Measurements from ENCODE around the gene ASTN2. TPM values are rescaled to one million over a fixed set of nuclear protein-coding genes. Genes with fewer than 3 reads are reported as not detected.
A peak's percentile ranks its signal among the peaks of the same experiment; 100 is the strongest.

The ASTN2 gene
- total RNA-seq, 2 donors from 2014 or later: 2.2 to 5.1 TPM

DNA sequence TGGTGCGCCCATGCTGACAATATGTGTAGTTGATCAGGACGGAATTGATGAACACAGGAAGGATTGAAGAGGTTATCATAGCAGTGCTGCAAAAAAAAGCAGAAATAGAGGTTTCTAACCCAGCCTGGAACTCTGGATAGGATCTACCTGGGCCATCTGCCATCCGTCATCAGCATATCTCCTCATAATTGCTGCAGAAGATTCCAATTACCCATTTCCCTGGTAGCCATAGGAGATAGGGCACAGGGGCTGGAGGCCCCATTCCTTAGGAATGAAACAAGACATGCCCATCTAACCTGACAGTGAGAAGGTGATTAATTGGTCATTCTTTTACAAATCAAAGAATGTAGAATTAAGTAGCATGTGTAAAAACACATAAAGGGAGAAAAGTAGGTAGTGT is 788.1 kb downstream of the ASTN2 start:
- Mint-ChIP-seq H3K27ac (no peak overlapping the region), H3K4me3 (no peak overlapping the region), H3K27me3 (no peaks in the 10 kb centered on the region), H3K4me1 (ENCODE audit: low read depth in 2 of 2) (no peaks in the 10 kb centered on the region), H3K36me3 (no peaks in the 10 kb centered on the region), H3K9me3 (no peaks in the 10 kb centered on the region)
- ATAC-seq (no peak), DNase-seq (ENCODE audit: low spot score) (no peak)

DNA sequence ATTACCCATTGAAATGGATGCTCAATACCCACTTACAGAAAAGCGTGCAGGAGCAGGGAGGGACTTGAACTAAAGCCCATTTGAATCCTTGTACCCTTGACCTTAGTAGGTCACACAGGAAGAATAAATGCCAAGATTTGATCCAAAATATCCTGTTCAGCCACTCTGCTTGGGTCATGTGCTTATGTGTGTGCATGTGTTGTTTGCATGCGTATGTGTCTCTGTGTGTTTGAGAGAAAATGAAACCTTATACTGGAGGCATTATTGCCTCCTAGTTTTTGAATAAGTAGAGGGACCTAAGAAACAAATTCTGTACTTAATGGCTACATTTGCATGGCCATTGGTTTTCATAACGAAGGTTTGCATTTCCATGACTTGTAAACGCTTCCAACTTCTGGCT is 791.1 kb downstream of the ASTN2 start:
- no peak overlapping the region for H3K4me3 Mint-ChIP-seq
- no peaks in the 10 kb centered on the region for H3K36me3 Mint-ChIP-seq
- no peak for DNase-seq (ENCODE audit: low spot score)
- no peak for ATAC-seq
- H3K27me3 Mint-ChIP-seq: no peaks in the 10 kb centered on the region
- no peak overlapping the region for H3K27ac Mint-ChIP-seq
- no peaks in the 10 kb centered on the region for H3K4me1 Mint-ChIP-seq (ENCODE audit: low read depth in 2 of 2)
- H3K9me3 Mint-ChIP-seq: no peaks in the 10 kb centered on the region

DNA sequence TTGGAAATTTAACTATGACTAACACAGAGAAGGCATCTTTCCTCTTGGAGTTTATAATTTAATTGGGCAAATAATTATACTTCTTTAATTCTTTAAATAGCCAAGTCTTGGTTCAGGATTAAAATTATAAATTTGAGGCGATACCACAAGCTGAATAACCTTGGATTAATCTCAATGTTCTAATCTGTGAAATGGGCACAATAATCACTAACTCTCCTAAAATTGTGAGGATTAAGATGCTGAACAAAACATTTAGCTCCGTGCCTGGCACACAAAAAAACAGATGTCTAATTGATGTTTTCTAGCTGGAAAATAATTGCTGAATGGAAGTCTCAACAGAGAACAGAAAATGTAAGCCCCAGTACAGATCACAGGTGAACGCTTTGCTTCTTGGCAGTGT is 797.5 kb downstream of the ASTN2 start:
- Mint-ChIP-seq H3K27me3 (no peaks in the 10 kb centered on the region), H3K36me3 (peaks cover 21% of the 10 kb centered on the region), H3K4me1 (ENCODE audit: low read depth in 2 of 2) (no peaks in the 10 kb centered on the region), H3K9me3 (peaks cover 4% of the 10 kb centered on the region), H3K27ac (no peak overlapping the region), H3K4me3 (no peak overlapping the region)
- DNase-seq (ENCODE audit: low spot score) (no peak), ATAC-seq (no peak)

DNA sequence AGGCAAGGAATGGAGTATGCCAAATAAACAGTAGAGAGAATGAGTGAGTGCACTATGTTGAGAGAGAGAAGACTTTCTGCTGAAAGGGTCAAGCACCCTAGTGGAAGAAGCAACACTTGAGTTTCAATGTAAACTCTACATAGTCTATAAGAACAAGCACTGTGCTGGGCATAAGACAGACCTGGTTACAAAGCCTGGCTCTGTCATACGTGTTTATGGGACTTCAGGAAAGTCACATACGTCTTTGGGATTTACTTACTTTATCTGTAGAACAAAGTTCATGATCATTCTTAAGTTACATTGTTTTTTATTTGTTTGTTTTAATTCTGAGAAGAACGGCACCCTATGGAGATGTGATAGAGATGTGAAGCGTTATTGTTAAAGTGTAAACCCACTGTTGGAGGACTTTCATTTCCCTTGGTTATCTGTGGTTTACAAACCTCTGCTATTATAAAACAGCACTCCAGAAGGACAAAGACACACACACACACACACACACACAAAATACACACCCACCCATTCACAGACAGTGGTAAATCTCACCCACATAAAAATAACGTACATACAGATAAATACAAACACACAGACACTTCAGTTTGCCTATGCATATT is 798.4 kb downstream of the ASTN2 start:
- no peaks in the 10 kb centered on the region for H3K4me1 Mint-ChIP-seq (ENCODE audit: low read depth in 2 of 2)
- peaks cover 26% of the 10 kb centered on the region for H3K36me3 Mint-ChIP-seq
- ATAC-seq: no peak
- no peak for DNase-seq (ENCODE audit: low spot score)
- H3K9me3 Mint-ChIP-seq: peaks cover 6% of the 10 kb centered on the region
- no peak overlapping the region for H3K4me3 Mint-ChIP-seq
- H3K27me3 Mint-ChIP-seq: no peaks in the 10 kb centered on the region
- H3K27ac Mint-ChIP-seq: no peak overlapping the region

DNA sequence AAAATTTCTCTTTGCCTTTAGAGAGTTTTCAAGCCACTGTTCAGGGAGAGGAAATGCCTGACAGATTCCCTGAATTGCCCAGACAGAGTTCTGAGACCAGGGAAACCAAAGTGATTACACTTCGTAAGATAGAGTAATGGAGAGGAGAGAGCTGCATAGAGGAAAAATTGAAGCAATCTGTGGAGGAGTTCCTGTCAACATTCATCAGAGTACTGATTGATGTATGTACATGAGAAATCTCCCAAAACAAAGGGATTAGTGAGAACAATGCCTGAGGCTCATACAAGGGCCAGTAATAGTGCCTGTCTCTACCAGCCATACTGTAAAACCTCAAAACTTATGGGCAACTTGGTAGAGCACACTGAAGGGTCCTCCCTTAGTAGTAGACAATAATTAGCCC is 806.8 kb downstream of the ASTN2 start:
- no peak overlapping the region for H3K4me3 Mint-ChIP-seq
- peaks cover 16% of the 10 kb centered on the region for H3K36me3 Mint-ChIP-seq
- no peak for DNase-seq (ENCODE audit: low spot score)
- no peak overlapping the region for H3K27ac Mint-ChIP-seq
- H3K4me1 Mint-ChIP-seq (ENCODE audit: low read depth in 2 of 2): no peaks in the 10 kb centered on the region
- peaks cover 14% of the 10 kb centered on the region for H3K9me3 Mint-ChIP-seq
- ATAC-seq: no peak
- H3K27me3 Mint-ChIP-seq: no peaks in the 10 kb centered on the region

DNA sequence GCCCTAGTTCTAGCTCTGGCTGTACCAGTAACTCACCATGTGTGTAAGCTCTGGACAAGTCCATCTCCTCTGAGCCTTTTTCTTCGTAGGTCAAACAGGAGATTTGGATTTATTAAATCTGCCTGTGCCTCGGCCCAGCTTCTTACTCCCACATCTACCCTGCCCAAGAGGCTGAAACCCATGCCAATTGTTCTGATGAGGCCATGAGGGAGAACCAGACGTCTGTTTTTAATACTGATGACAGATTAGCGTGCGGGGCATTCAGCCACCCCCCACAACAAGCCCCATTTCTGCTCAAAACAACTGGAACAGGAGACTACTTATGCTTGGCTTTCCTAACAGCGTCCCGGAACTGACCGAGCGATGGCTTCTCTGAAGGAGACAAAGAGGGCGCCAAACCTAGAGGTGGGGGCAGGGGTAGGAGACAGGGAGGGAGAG is 808.9 kb downstream of the ASTN2 start:
- Mint-ChIP-seq H3K27me3 (no peaks in the 10 kb centered on the region), H3K9me3 (peaks cover 8% of the 10 kb centered on the region), H3K27ac (no peak overlapping the region), H3K4me1 (ENCODE audit: low read depth in 2 of 2) (no peaks in the 10 kb centered on the region), H3K36me3 (peaks cover 5% of the 10 kb centered on the region), H3K4me3 (no peak overlapping the region)
- ATAC-seq (no peak), DNase-seq (ENCODE audit: low spot score) (no peak)

DNA sequence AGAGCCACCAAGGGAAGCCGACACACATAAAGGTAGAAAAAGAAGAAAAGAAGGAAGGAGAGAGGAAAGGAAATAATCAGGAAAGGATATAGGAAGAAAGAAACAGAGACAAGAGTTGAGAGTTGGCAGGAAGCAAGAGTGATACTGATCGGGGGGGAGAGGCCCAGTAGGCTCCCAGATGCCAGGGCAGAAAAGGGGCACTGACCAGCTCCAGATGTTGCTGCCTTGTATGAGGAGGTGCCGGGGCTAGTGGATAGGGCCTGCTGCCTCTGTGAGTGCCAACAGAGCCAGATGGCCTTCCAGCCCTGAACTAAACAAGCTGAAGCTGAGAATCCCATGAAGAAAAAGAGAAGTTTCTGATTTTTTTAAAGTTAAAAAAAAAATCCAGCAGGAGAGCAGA is 809.8 kb downstream of the ASTN2 start:
- DNase-seq (ENCODE audit: low spot score) (no peak), ATAC-seq (no peak)
- peaks cover 8% of the 10 kb centered on the region for H3K9me3 Mint-ChIP-seq
- H3K27me3 Mint-ChIP-seq: no peaks in the 10 kb centered on the region
- H3K4me1 Mint-ChIP-seq (ENCODE audit: low read depth in 2 of 2): no peaks in the 10 kb centered on the region
- H3K27ac Mint-ChIP-seq: no peak overlapping the region
- H3K4me3 Mint-ChIP-seq: no peak overlapping the region
- peaks cover 5% of the 10 kb centered on the region for H3K36me3 Mint-ChIP-seq

DNA sequence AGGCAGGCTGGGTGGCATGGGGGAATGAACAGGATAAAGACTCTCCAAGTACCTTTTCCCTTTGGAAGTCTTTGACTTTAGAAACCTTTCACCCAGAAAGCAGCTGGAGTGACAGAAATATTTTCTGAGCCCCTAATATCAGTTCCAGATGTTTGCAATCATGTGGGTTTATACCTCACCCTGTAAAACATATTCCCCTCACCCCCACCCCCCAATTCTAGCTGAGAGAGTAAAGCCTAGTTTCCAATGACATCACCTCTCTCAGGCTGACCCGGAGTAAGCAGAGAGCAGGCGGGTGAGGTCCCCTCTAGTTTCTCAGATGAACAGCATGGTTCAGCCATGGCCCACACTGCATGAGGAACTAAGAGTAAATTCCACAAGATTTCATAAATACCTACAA is 810.6 kb downstream of the ASTN2 start:
- Mint-ChIP-seq H3K36me3 (peaks cover 5% of the 10 kb centered on the region), H3K9me3 (peaks cover 8% of the 10 kb centered on the region), H3K4me1 (ENCODE audit: low read depth in 2 of 2) (no peaks in the 10 kb centered on the region), H3K27me3 (no peaks in the 10 kb centered on the region), H3K27ac (no peak overlapping the region), H3K4me3 (no peak overlapping the region)
- no peak for ATAC-seq
- DNase-seq (ENCODE audit: low spot score): no peak

DNA sequence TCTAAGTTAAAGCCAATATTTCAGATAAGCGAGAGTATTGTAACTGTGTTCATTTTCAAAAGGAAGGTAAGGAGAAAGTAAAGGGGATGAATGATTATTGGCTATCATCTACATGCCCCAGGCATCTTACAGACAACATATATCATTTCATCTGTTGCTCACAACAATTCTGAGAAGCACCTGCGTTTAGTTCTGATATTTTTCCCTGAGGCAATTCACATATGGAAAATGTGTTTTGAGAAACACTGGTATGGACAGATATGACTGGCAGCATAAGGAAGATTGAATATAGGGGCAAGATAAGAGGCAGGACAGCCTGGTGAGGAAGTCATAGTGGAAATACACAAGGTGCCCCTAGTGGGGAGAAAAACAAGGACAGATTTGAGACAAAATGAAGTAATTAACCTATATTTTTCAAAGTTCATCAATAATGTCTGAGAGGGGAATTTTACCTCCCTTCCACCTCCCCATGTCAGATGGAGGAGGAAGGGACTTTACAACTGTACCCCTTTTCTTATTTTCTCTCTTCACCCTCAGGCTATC is 815.4 kb downstream of the ASTN2 start:
- Mint-ChIP-seq H3K27ac (no peak overlapping the region), H3K9me3 (no peaks in the 10 kb centered on the region), H3K4me1 (ENCODE audit: low read depth in 2 of 2) (no peaks in the 10 kb centered on the region), H3K27me3 (no peaks in the 10 kb centered on the region), H3K36me3 (no peaks in the 10 kb centered on the region), H3K4me3 (no peak overlapping the region)
- DNase-seq (ENCODE audit: low spot score) (no peak), ATAC-seq (no peak)

DNA sequence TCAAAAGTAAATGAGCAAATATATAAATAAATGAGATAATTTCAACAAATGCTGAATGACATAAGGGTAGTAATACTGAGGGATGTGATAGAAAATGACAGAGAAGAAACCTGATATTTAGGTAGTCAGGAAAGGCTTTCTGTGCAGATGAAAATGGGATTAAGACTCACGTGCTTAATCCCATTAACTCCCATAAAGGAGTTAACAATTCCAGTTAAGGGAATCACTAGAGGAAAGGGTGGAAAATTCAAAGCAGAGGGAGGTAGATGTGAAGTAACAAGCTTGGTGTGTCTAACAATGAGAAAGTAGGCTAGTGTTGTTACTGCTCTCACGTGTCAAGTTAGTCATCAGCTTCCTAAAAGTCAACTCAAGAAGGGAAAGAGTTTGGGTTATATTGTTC is 818.2 kb downstream of the ASTN2 start:
- DNase-seq (ENCODE audit: low spot score) (no peak), ATAC-seq (no peak)
- no peaks in the 10 kb centered on the region for H3K4me1 Mint-ChIP-seq (ENCODE audit: low read depth in 2 of 2)
- no peak overlapping the region for H3K27ac Mint-ChIP-seq
- H3K27me3 Mint-ChIP-seq: no peaks in the 10 kb centered on the region
- no peaks in the 10 kb centered on the region for H3K36me3 Mint-ChIP-seq
- H3K9me3 Mint-ChIP-seq: no peaks in the 10 kb centered on the region
- no peak overlapping the region for H3K4me3 Mint-ChIP-seq

DNA sequence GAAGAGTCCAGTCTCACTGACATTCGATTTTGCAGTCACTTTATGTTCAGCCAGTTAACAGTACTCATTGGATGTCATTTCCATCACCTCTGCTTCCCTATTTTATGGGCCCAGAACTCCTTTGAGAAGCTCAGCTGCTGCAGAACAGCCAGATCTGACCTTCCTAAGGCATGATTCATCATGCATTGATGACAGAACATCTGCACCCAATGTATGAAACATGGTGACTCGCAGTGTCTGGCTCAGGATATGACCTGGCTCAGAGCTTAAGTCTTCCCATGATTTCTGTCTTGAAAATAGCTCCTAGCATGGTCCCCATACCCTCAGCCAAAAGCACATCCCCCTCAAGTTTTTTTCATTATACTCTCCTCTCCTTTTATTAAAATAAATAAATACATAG is 820.3 kb downstream of the ASTN2 start:
- Mint-ChIP-seq H3K27ac (no peak overlapping the region), H3K4me3 (no peak overlapping the region), H3K9me3 (no peaks in the 10 kb centered on the region), H3K27me3 (no peaks in the 10 kb centered on the region), H3K36me3 (peaks cover under 1% of the 10 kb centered on the region), H3K4me1 (ENCODE audit: low read depth in 2 of 2) (no peaks in the 10 kb centered on the region)
- ATAC-seq (no peak), DNase-seq (ENCODE audit: low spot score) (no peak)

DNA sequence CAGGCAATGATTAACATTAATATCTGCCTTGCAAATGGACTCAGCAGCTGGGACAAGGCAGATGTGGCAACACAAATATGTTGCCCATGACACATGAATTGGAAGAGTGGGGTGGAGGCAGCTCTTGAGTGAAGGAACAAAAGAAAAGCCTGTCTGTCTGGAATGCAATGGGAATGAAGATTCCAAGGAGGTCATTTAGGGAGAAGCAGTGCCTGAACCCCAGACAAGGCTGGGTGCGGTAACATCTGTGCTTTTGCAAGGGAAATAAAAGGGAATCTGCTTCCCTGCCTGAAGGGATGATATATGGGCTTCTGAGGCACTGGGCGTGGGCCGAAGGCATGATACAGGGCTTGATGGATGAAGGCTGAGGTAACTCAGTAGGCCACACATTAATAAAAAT is 821.9 kb downstream of the ASTN2 start:
- Mint-ChIP-seq H3K4me3 (no peak overlapping the region), H3K27ac (no peak overlapping the region), H3K27me3 (no peaks in the 10 kb centered on the region), H3K4me1 (ENCODE audit: low read depth in 2 of 2) (no peaks in the 10 kb centered on the region), H3K9me3 (peaks cover 5% of the 10 kb centered on the region), H3K36me3 (peaks cover 14% of the 10 kb centered on the region)
- ATAC-seq (no peak), DNase-seq (ENCODE audit: low spot score) (no peak)

DNA sequence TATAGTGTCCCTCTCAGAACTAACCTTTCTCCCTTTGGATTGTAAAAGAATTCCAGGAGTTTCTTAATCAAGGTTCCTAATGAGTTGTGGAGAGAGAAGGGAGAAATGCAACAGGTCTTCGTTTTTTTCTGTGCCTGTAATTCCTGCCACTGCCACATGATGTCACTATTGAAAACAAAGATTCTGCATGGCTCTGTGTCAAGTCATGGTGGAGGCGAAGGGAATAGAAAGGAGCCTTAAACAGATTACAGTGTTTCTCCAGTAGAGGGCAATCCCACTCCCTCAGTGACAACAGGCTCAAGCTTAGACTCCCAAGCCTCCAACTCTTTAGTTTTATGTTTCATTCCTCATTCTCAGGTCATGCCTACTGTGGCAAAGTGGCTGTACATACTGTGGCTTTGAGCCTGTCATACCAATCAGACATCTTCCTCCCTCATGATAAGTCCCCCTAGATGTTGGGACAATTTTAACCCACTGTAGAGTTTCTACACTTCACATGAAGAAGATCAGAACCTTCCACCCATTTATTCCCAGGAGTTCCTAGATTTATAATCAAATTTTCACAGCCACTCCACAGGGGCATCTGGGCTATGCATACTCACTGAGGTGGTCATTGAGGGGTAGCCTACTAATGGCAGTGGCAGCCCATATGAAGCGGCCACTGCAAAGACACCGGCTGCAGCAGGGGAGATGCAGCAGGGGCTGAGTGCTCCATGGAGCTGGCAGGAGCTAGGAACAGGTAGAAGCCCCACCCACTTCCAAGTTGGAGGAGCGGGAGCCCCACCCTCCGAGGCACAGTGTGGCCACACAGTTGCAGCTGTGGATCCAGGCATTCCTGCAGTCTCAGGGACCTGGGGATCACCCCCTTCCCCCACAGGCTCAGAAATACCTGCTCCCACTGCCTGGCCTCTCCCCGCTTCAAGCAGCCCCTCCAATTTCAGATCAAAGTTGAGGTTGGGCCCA is 825.2 kb downstream of the ASTN2 start:
- H3K4me3 Mint-ChIP-seq: no peak overlapping the region
- H3K36me3 Mint-ChIP-seq: peaks cover 14% of the 10 kb centered on the region
- DNase-seq (ENCODE audit: low spot score) (no peak), ATAC-seq (peak; percentile 43 to 63)
- no peaks in the 10 kb centered on the region for H3K27me3 Mint-ChIP-seq
- peaks cover 5% of the 10 kb centered on the region for H3K9me3 Mint-ChIP-seq
- no peaks in the 10 kb centered on the region for H3K4me1 Mint-ChIP-seq (ENCODE audit: low read depth in 2 of 2)
- no peak overlapping the region for H3K27ac Mint-ChIP-seq

DNA sequence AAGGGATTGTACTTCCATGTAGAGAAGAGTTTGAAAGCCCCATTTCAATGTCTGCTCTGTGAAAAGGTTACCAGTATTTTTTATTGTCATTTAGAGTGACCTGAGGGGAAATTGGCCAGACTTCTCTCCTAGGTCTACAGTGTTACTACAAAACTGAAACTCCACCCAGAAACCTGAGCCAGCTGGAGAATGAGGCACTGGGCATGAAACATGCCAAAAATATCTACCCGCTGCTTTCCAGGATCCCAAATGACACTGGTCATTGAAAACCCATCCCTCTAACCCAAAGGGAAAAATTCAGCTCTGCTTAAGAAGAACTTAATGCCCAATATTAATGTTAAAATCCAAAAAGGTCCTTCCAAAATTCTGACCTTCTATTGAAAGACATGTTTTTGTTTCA is 826.9 kb downstream of the ASTN2 start:
- H3K4me3 Mint-ChIP-seq: no peak overlapping the region
- peaks cover 14% of the 10 kb centered on the region for H3K36me3 Mint-ChIP-seq
- peaks cover 5% of the 10 kb centered on the region for H3K9me3 Mint-ChIP-seq
- ATAC-seq (no peak), DNase-seq (ENCODE audit: low spot score) (no peak)
- no peaks in the 10 kb centered on the region for H3K4me1 Mint-ChIP-seq (ENCODE audit: low read depth in 2 of 2)
- H3K27ac Mint-ChIP-seq: no peak overlapping the region
- H3K27me3 Mint-ChIP-seq: no peaks in the 10 kb centered on the region
